ENCODE measurements around the gene CACNA2D3.

The CACNA2D3 gene

GRCh38 chr3:54309601-54310000, 187.2 kb downstream of the CACNA2D3 start:
- TF ChIP-seq CTCF (IDR thresholded peaks at IDR 0.05) (no peak), ZFX (IDR thresholded peaks at IDR 0.05; ENCODE audit: borderline replicate concordance) (no peak)
- H3K27ac ChIP-seq: no peak overlapping the region

DNA sequence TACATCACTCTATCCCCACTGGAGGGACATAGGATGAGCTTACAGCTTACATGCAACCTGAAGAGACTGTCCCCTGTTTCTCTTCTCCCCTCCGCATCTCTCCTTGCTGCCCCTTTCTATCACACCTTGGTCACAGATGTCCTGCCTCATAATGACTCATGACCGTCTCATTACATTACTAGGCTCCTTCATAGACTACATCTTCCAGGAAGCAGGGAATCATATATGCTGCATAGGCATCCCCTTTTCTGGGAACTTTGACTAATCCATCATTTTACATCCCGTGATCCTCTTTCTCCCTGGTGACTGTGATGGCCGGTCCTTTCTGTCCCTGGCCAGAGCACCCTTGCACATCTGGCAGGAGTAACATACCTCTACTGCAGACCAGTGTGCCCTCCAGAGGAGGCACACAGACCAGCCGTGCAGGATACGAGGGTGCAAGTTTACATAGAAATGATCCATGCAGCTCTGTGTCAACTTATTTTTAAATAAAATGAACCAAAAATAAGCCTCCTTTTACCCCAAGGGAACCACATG, 188.9 kb downstream of the CACNA2D3 start:
- no peak for TF ChIP-seq CTCF (IDR thresholded peaks at IDR 0.05)
- no peak for TF ChIP-seq ZFX (IDR thresholded peaks at IDR 0.05; ENCODE audit: borderline replicate concordance)
- H3K27ac ChIP-seq: no peak overlapping the region

DNA sequence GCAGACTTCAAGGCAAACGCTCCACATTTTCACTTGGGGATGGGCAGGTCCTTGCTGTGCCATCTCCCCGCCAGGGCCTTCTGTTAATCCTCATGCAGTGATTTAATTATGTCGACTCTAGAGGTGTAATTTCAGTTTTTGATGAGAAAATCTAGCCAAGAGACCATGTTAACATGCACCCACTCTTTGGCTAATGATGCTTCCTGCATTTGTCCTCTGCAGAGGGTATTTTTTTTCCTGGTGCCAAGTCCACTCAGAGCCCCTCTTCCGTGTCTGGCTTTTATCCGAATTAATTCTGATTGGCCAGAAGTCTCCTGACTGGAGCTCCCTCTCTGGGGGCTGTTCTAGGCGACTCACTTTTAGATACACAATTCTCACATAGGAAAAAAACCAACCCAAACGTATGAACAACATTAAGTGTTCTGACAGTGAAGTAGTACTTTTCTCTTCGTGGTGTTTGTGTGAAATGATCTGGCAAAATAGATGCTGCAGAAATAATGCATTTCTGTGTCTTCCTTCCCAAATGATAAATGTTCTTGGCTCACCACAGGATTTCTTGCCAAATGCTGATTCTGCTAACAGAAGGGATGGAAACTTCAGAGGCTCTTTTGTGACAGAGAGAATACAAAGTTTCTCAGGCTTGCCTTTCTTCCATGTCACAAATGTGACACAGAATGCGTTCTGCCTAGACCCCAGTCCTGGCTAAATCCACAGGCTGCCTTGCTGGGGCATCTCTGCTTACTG, 190.0 kb downstream of the CACNA2D3 start:
- H3K27ac ChIP-seq: no peak overlapping the region
- no peak for TF ChIP-seq CTCF (IDR thresholded peaks at IDR 0.05)
- no peak for TF ChIP-seq ZFX (IDR thresholded peaks at IDR 0.05; ENCODE audit: borderline replicate concordance)

- H3K27ac ChIP-seq: no peak overlapping the region
- no peak for TF ChIP-seq CTCF (IDR thresholded peaks at IDR 0.05)
- no peak for TF ChIP-seq ZFX (IDR thresholded peaks at IDR 0.05; ENCODE audit: borderline replicate concordance)
Observed at GRCh38 chr3:54313418-54313817, 191.1 kb downstream of the CACNA2D3 start.

GRCh38 chr3:54321520-54321919, 199.2 kb downstream of the CACNA2D3 start:
- H3K27ac ChIP-seq: no peak overlapping the region
- TF ChIP-seq CTCF (IDR thresholded peaks at IDR 0.05) (no peak), ZFX (IDR thresholded peaks at IDR 0.05; ENCODE audit: borderline replicate concordance) (no peak)

DNA sequence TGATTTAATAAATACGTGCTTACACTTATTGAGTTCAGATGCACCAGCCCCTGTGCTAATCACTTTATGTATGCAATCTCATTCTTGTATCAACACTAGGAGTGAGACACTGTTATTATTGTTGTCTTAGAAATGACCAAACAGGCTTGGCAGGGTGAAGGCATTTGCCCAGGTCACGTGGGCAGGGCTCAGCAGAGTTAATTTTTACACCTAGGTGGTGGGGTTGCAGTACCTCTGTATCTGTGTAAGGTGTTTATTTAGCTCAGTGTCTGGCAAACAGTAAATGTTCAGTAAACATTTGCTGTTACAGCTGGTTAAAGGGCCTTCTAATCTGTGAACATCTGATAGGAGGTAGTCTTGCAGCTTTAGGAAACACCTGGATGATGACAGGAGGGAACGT, 200.0 kb downstream of the CACNA2D3 start:
- H3K27ac ChIP-seq: no peak overlapping the region
- TF ChIP-seq ZFX (IDR thresholded peaks at IDR 0.05; ENCODE audit: borderline replicate concordance) (no peak), CTCF (IDR thresholded peaks at IDR 0.05) (no peak)

DNA sequence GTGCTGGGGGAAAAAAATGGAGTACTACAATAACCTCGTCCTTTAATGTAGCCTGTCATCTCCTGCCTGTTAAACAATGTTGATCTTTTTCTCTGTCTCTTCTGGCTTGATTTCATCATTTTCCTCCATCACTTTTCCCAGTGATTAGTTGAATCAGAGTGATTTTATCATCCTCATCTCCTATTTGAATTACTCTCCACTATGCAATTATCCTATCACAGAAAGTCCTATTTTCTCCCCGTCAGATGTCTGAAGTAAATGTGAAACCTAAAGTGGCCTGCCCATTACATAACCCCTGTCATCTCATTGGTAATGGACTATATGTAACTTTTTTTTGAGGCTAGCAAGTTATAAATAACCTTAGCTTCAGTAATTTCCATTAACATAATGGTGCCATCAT, 201.8 kb downstream of the CACNA2D3 start:
- TF ChIP-seq ZFX (IDR thresholded peaks at IDR 0.05; ENCODE audit: borderline replicate concordance): no peak
- no peak for TF ChIP-seq CTCF (IDR thresholded peaks at IDR 0.05)
- no peak overlapping the region for H3K27ac ChIP-seq
